Measurements from ENCODE around the gene FBXL16. TPM values are rescaled to one million over a fixed set of nuclear protein-coding genes. Genes with fewer than 3 reads are reported as not detected.

Gene FBXL16
- polyA plus RNA-seq, 1 of the 3 experiments (the other 2 are of a cell fraction), result 19.8 TPM

GRCh38 chr16:672851-673250 is 32.8 kb downstream of the FBXL16 start:
- Histone ChIP-seq H2AFZ (ENCODE audit: low read depth) (no peak overlapping the region), H3K27me3 (ENCODE audit: insufficient read depth) (no peaks in the 10 kb centered on the region), H3F3A (replicated peaks; ENCODE audit: insufficient read depth) (peaks cover 4% of the 10 kb centered on the region), H3K4me3 (ENCODE audit: low read depth in 2 of 2, low read length in 1 of 2) (no peak overlapping the region), H3K27ac (ENCODE audit: low read depth in 2 of 2, low read length in 1 of 2) (no peak overlapping the region; a peak in 1 of 4 replicates), H3K79me2 (ENCODE audit: insufficient read depth) (peaks cover 25% of the 10 kb centered on the region), H3K9me2 (no peaks in the 10 kb centered on the region), H3K9me3 (no peaks in the 10 kb centered on the region), H3K4me1 (ENCODE audit: control insufficient read depth in 1 of 2, insufficient read depth in 2 of 2, low read depth in 1 of 2, low read length in 1 of 2) (peaks cover 0 to 16% of the 10 kb centered on the region in 2 experiments; a peak in 1 of 4 replicates), H3K36me3 (replicated peaks in 1 of 2; ENCODE audit: control insufficient read depth in 1 of 2, insufficient read depth in 2 of 2, low read length in 1 of 2) (peaks cover 5 to 49% of the 10 kb centered on the region in 2 experiments), H4K20me1 (ENCODE audit: insufficient read depth) (0 out of 2 replicates have a peak, but pooled peaks cover 6% of the 10 kb centered on the region), H3K9ac (no peak overlapping the region), H3K4me2 (no peak overlapping the region)
- WGBS (ENCODE audit: low lambda C conversion rate), result 96% methylated on average over 15 of the region's 21 CpGs
- ChIA-PET CTCF (interaction anchor here (4.6 kb wide), 1 partner anchor 12 kb away, joined by 20 read pairs; no protein-coding TSS in a partner anchor), POLR2A (interaction anchor here (0.5 to 1.0 kb wide), 3 partner anchors 9 to 288 kb away, joined by 3 to 4 read pairs (median 3); partner anchors contain the start of gene JMJD8)
- DNase-seq, result no peak
- no peak for TF ChIP-seq MAX (IDR thresholded peaks at IDR 0.05; ENCODE audit: low read depth)
- no peak for TF ChIP-seq GABPA (IDR thresholded peaks at IDR 0.05; ENCODE audit: low read depth)
- TF ChIP-seq SMC3 (IDR thresholded peaks at IDR 0.05; ENCODE audit: low read depth, low read length), result no peak
- TF ChIP-seq, protein P1, sequence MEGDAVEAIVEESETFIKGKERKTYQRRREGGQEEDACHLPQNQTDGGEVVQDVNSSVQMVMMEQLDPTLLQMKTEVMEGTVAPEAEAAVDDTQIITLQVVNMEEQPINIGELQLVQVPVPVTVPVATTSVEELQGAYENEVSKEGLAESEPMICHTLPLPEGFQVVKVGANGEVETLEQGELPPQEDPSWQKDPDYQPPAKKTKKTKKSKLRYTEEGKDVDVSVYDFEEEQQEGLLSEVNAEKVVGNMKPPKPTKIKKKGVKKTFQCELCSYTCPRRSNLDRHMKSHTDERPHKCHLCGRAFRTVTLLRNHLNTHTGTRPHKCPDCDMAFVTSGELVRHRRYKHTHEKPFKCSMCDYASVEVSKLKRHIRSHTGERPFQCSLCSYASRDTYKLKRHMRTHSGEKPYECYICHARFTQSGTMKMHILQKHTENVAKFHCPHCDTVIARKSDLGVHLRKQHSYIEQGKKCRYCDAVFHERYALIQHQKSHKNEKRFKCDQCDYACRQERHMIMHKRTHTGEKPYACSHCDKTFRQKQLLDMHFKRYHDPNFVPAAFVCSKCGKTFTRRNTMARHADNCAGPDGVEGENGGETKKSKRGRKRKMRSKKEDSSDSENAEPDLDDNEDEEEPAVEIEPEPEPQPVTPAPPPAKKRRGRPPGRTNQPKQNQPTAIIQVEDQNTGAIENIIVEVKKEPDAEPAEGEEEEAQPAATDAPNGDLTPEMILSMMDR (IDR thresholded peaks at IDR 0.05), result no peak
- TF ChIP-seq FOXJ3 (CRISPR knock-in tag; IDR thresholded peaks at IDR 0.05), result no peak
- no peak for TF ChIP-seq SIN3A (IDR thresholded peaks at IDR 0.05; ENCODE audit: borderline replicate concordance, low read depth, low read length)
- no peak for TF ChIP-seq JUND (IDR thresholded peaks at IDR 0.05)

GRCh38 chr16:672371-672770 is 33.2 kb downstream of the FBXL16 start:
- 100% methylated on average over 2 of the region's 19 CpGs for WGBS (ENCODE audit: low lambda C conversion rate)
- Histone ChIP-seq H4K20me1 (ENCODE audit: insufficient read depth) (0 out of 2 replicates have a peak, but pooled peaks cover 6% of the 10 kb centered on the region), H3K79me2 (ENCODE audit: insufficient read depth) (peaks cover 25% of the 10 kb centered on the region), H3K4me2 (no peak overlapping the region), H3K9me3 (no peaks in the 10 kb centered on the region), H3K36me3 (replicated peaks in 1 of 2; ENCODE audit: control insufficient read depth in 1 of 2, insufficient read depth in 2 of 2, low read length in 1 of 2) (peaks cover 5 to 49% of the 10 kb centered on the region in 2 experiments), H3K27ac (ENCODE audit: low read depth in 2 of 2, low read length in 1 of 2) (no peak overlapping the region), H3K27me3 (ENCODE audit: insufficient read depth) (no peaks in the 10 kb centered on the region), H3K9me2 (no peaks in the 10 kb centered on the region), H3K9ac (no peak overlapping the region), H3F3A (replicated peaks; ENCODE audit: insufficient read depth) (peaks cover 4% of the 10 kb centered on the region), H3K4me1 (ENCODE audit: control insufficient read depth in 1 of 2, insufficient read depth in 2 of 2, low read depth in 1 of 2, low read length in 1 of 2) (peaks cover 0 to 19% of the 10 kb centered on the region in 2 experiments; a peak in 1 of 4 replicates), H2AFZ (ENCODE audit: low read depth) (no peak overlapping the region), H3K4me3 (ENCODE audit: low read depth in 2 of 2, low read length in 1 of 2) (no peak overlapping the region)
- POLR2A ChIA-PET, result interaction anchor here (0.5 kb wide), 1 partner anchor 287 kb away, joined by 3 read pairs; no protein-coding TSS in a partner anchor
- CTCF ChIA-PET, result interaction anchor here (4.6 kb wide), 1 partner anchor 12 kb away, joined by 20 read pairs; no protein-coding TSS in a partner anchor
- DNase-seq, result no peak
- TF ChIP-seq RCOR1 (IDR thresholded peaks at IDR 0.05; ENCODE audit: low read length), result no peak
- TF ChIP-seq, protein P2, sequence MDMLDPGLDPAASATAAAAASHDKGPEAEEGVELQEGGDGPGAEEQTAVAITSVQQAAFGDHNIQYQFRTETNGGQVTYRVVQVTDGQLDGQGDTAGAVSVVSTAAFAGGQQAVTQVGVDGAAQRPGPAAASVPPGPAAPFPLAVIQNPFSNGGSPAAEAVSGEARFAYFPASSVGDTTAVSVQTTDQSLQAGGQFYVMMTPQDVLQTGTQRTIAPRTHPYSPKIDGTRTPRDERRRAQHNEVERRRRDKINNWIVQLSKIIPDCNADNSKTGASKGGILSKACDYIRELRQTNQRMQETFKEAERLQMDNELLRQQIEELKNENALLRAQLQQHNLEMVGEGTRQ (IDR thresholded peaks at IDR 0.05; ENCODE audit: borderline replicate concordance, low read depth, low read length), result no peak
- no peak for TF ChIP-seq IRF3 (IDR thresholded peaks at IDR 0.05; ENCODE audit: low read depth, low read length)
- no peak for TF ChIP-seq TAF1 (IDR thresholded peaks at IDR 0.05; ENCODE audit: borderline replicate concordance, low read depth, low read length)
- no peak for TF ChIP-seq JUND (IDR thresholded peaks at IDR 0.05)
- TF ChIP-seq RAD21 (IDR thresholded peaks at IDR 0.05; ENCODE audit: low read length), result no peak
- TF ChIP-seq NRF1 (IDR thresholded peaks at IDR 0.05; ENCODE audit: low read depth, low read length), result no peak
- no peak for TF ChIP-seq FOXJ3 (CRISPR knock-in tag; IDR thresholded peaks at IDR 0.05)
- no peak for TF ChIP-seq POLR2AphosphoS5 (IDR thresholded peaks at IDR 0.05; ENCODE audit: low read depth, low read length)
- TF ChIP-seq USF1 (IDR thresholded peaks at IDR 0.05; ENCODE audit: borderline replicate concordance, low read depth), result no peak
- no peak for TF ChIP-seq GABPA (IDR thresholded peaks at IDR 0.05; ENCODE audit: low read depth)
- no peak for TF ChIP-seq MEF2A (IDR thresholded peaks at IDR 0.05; ENCODE audit: borderline replicate concordance, low read depth)
- no peak for TF ChIP-seq TEAD4 (IDR thresholded peaks at IDR 0.05; ENCODE audit: borderline replicate concordance, insufficient read depth)
- no peak for TF ChIP-seq FOSL2 (IDR thresholded peaks at IDR 0.05; ENCODE audit: borderline replicate concordance, low read depth)
- no peak for TF ChIP-seq SMC3 (IDR thresholded peaks at IDR 0.05; ENCODE audit: low read depth, low read length)
